Measurements from ENCODE around the gene GPSM1.
"Not testable (repeated sequence)": the region's sequence is repeated elsewhere in the genome, so short reads cannot be mapped to it uniquely, and the experiment has no call there.

The GPSM1 gene

GRCh38 chr9:136344544-136345280 is 17.4 kb downstream of the GPSM1 start:
- no peak for DNase-seq (ENCODE audit: low read depth in 2 of 2)

- no peak for DNase-seq (ENCODE audit: low read depth in 2 of 2)
Observed at GRCh38 chr9:136345281-136346156, 18.2 kb downstream of the GPSM1 start.

- DNase-seq (ENCODE audit: low read depth in 2 of 2): no peak
Observed at GRCh38 chr9:136346157-136346481, 18.8 kb downstream of the GPSM1 start.

- DNase-seq (ENCODE audit: low read depth in 2 of 2): no peak
Observed at GRCh38 chr9:136346927-136347465, 19.7 kb downstream of the GPSM1 start.

- DNase-seq (ENCODE audit: low read depth in 2 of 2): no peak
Observed at GRCh38 chr9:136347472-136348256, 20.3 kb downstream of the GPSM1 start.

- DNase-seq (ENCODE audit: low read depth in 2 of 2): no peak
Observed at GRCh38 chr9:136348691-136349090, 21.4 kb downstream of the GPSM1 start.

- no peak for DNase-seq (ENCODE audit: low read depth in 2 of 2)
Observed at GRCh38 chr9:136349546-136349945, 22.2 kb downstream of the GPSM1 start.

GRCh38 chr9:136351252-136351800 is 24.0 kb downstream of the GPSM1 start:
- no peak for DNase-seq (ENCODE audit: low read depth in 2 of 2)

- DNase-seq (ENCODE audit: low read depth in 2 of 2): not testable (repeated sequence)
Observed at GRCh38 chr9:136351868-136352267, 24.5 kb downstream of the GPSM1 start.

GRCh38 chr9:136352682-136353081 is 25.3 kb downstream of the GPSM1 start:
- no peak for DNase-seq (ENCODE audit: low read depth in 2 of 2)

GRCh38 chr9:136353088-136353487 is 25.7 kb downstream of the GPSM1 start:
- DNase-seq (ENCODE audit: low read depth in 2 of 2): no peak

- no peak for DNase-seq (ENCODE audit: low read depth in 2 of 2)
Observed at GRCh38 chr9:136353757-136354488, 26.6 kb downstream of the GPSM1 start.

- no peak for DNase-seq (ENCODE audit: low read depth in 2 of 2)
Observed at GRCh38 chr9:136354592-136355085, 27.3 kb downstream of the GPSM1 start.

- no peak for DNase-seq (ENCODE audit: low read depth in 2 of 2)
Observed at GRCh38 chr9:136355616-136356557, 28.5 kb downstream of the GPSM1 start.

- DNase-seq (ENCODE audit: low read depth in 2 of 2): no peak
Observed at GRCh38 chr9:136357202-136357725, 29.9 kb downstream of the GPSM1 start.

- no peak for DNase-seq (ENCODE audit: low read depth in 2 of 2)
Observed at GRCh38 chr9:136358016-136358415, 30.7 kb downstream of the GPSM1 start.

- no peak for DNase-seq (ENCODE audit: low read depth in 2 of 2)
Observed at GRCh38 chr9:136358888-136359287, 31.5 kb downstream of the GPSM1 start.

GRCh38 chr9:136359774-136360718 is 32.7 kb downstream of the GPSM1 start:
- DNase-seq (ENCODE audit: low read depth in 2 of 2): no peak
